ENCODE data around the gene PTGDR2.

PTGDR2 gene

GRCh38 chr11:60844870-60845221 lies 10.9 kb downstream of the PTGDR2 start:
- no peak overlapping the region for H2BK120ac ChIP-seq (ENCODE audit: low read depth, low read length)
- no peak overlapping the region for H2BK5ac ChIP-seq (ENCODE audit: low read length)
- no peak overlapping the region for H3K4ac ChIP-seq (ENCODE audit: low read length)
- H2AK5ac ChIP-seq (ENCODE audit: low read depth, low read length) = no peak overlapping the region
- no peak overlapping the region for H2AFZ ChIP-seq (ENCODE audit: low read length)
- H3K23ac ChIP-seq (ENCODE audit: low read depth, low read length, poor library complexity) = no peak overlapping the region
- no peak overlapping the region for H3K18ac ChIP-seq (ENCODE audit: low read length)
- WGBS, 2 donors (ENCODE audit: extremely low coverage in 2 of 2, insufficient read length in 2 of 2, insufficient replicate concordance in 1 of 2) = no CpG with 5 or more reads among the region's 4 CpGs
- H3K14ac ChIP-seq (ENCODE audit: low read length) = no peak overlapping the region
- no peak overlapping the region for H4K8ac ChIP-seq (ENCODE audit: low read depth, low read length)
- no peak overlapping the region for H3K27ac ChIP-seq (replicated peaks; ENCODE audit: low read length)
- no peaks in the 10 kb centered on the region for H3K27me3 ChIP-seq (ENCODE audit: control insufficient read depth in 3 of 3, insufficient read depth in 3 of 3, low read depth in 1 of 3, low read length in 3 of 3)
- peaks cover 11% of the 10 kb centered on the region for H3K79me1 ChIP-seq (ENCODE audit: low read depth, low read length)
- no peak overlapping the region for H3K4me2 ChIP-seq (ENCODE audit: insufficient read depth, low read length, poor library complexity, severe bottlenecking)
- H3K9me3 ChIP-seq (replicated peaks in 1 of 2; ENCODE audit: control insufficient read depth in 2 of 2, insufficient read depth in 1 of 2, low read depth in 1 of 2, low read length in 2 of 2) = no peaks in the 10 kb centered on the region
- no peak for DNase-seq (ENCODE audit: low spot score)
- H3K9ac ChIP-seq (ENCODE audit: low read depth, low read length, poor library complexity) = no peak overlapping the region
- no peak overlapping the region for H2BK12ac ChIP-seq (ENCODE audit: low read length)
- H3K4me3 ChIP-seq (ENCODE audit: low read length in 2 of 2) = no peak overlapping the region
- H3K4me1 ChIP-seq (ENCODE audit: control insufficient read depth in 2 of 2, insufficient read depth in 1 of 2, low read depth in 1 of 2, low read length in 2 of 2) = peaks cover 14 to 21% of the 10 kb centered on the region in 2 donors
- H2BK15ac ChIP-seq (ENCODE audit: low read length) = no peak overlapping the region
- no peak overlapping the region for H4K91ac ChIP-seq (ENCODE audit: low read depth, low read length, poor library complexity)
- peaks cover 22 to 32% of the 10 kb centered on the region in 2 donors for H3K36me3 ChIP-seq (replicated peaks in 1 of 2; ENCODE audit: control insufficient read depth in 2 of 2, insufficient read depth in 2 of 2, low read length in 2 of 2)

GRCh38 chr11:60844045-60844869 lies 11.5 kb downstream of the PTGDR2 start:
- peak overlapping the region; percentile 48 to 70 for H3K4me3 ChIP-seq (ENCODE audit: low read length in 2 of 2)
- H4K8ac ChIP-seq (ENCODE audit: low read depth, low read length) = peak overlapping the region; percentile 45
- no CpG with 5 or more reads among the region's 10 CpGs for WGBS, 2 donors (ENCODE audit: extremely low coverage in 2 of 2, insufficient read length in 2 of 2, insufficient replicate concordance in 1 of 2)
- no peak overlapping the region for H2AK5ac ChIP-seq (ENCODE audit: low read depth, low read length)
- H3K4me1 ChIP-seq (ENCODE audit: control insufficient read depth in 2 of 2, insufficient read depth in 1 of 2, low read depth in 1 of 2, low read length in 2 of 2) = peaks cover 14 to 21% of the 10 kb centered on the region in 2 donors
- peaks cover 16 to 26% of the 10 kb centered on the region in 2 donors for H3K36me3 ChIP-seq (replicated peaks in 1 of 2; ENCODE audit: control insufficient read depth in 2 of 2, insufficient read depth in 2 of 2, low read length in 2 of 2)
- no peak overlapping the region for H4K91ac ChIP-seq (ENCODE audit: low read depth, low read length, poor library complexity)
- no peak overlapping the region for H2BK120ac ChIP-seq (ENCODE audit: low read depth, low read length)
- H3K14ac ChIP-seq (ENCODE audit: low read length) = no peak overlapping the region
- peak overlapping the region; percentile 20 for H3K4me2 ChIP-seq (ENCODE audit: insufficient read depth, low read length, poor library complexity, severe bottlenecking)
- H3K4ac ChIP-seq (ENCODE audit: low read length) = no peak overlapping the region
- H3K9me3 ChIP-seq (replicated peaks in 1 of 2; ENCODE audit: control insufficient read depth in 2 of 2, insufficient read depth in 1 of 2, low read depth in 1 of 2, low read length in 2 of 2) = no peaks in the 10 kb centered on the region
- no peak overlapping the region for H3K18ac ChIP-seq (ENCODE audit: low read length)
- peak overlapping the region; percentile 45 for H3K9ac ChIP-seq (ENCODE audit: low read depth, low read length, poor library complexity)
- H3K27me3 ChIP-seq (ENCODE audit: control insufficient read depth in 3 of 3, insufficient read depth in 3 of 3, low read depth in 1 of 3, low read length in 3 of 3) = no peaks in the 10 kb centered on the region
- no peak overlapping the region for H2BK12ac ChIP-seq (ENCODE audit: low read length)
- no peak for DNase-seq (ENCODE audit: low spot score)
- no peak overlapping the region for H3K27ac ChIP-seq (replicated peaks; ENCODE audit: low read length)
- H2AFZ ChIP-seq (ENCODE audit: low read length) = no peak overlapping the region
- no peak overlapping the region for H2BK5ac ChIP-seq (ENCODE audit: low read length)
- no peak overlapping the region for H3K23ac ChIP-seq (ENCODE audit: low read depth, low read length, poor library complexity)
- no peak overlapping the region for H2BK15ac ChIP-seq (ENCODE audit: low read length)
- peaks cover 11% of the 10 kb centered on the region for H3K79me1 ChIP-seq (ENCODE audit: low read depth, low read length)

DNA sequence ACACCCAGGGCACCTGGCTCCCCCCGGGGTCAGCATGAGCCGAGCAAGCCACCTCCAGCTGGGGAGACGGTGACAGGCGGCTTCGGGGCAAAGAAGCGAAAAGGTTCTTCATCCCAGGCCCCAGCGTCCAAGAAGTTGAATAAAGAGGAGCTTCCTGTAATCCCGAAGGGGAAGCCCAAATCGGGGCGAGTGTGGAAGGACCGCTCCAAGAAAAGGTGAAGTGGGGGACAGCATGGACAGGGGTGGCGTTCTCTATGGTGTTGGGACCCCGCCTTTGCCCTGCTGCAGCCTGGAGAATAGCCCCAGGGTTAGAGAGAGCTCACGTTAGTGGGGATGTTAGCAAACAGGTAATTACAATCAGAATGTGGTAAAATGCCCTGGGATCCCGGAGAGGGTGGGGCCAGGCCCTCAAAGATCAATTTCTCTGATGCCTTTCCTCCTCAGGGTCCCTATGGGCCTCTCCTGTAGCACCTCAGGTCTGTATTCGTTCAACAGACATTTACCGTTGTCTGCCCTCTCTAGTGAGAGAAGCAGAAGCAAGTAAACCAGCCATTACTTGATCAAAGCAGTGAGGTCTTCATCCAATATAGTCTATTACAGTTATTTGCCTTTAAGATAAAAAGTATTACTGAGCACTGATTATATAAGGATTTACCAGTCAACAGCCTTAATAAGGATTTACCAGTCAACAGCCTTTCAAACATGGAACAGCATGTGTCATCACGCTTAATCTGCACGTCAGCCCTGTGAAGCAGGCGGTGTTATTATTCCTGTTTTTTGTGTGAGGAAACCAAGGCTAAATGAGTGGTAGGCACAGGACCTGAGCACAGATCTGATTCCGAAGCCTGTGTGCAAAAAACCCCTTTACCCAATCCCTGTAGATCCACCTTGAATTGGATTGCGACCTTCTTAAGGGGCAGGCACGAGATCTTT lies 12.8 kb downstream of the PTGDR2 start:
- Histone ChIP-seq H2AK5ac (ENCODE audit: low read depth, low read length) (peak overlapping the region; percentile 5), H2AFZ (ENCODE audit: low read length) (peak overlapping the region; percentile 86), H4K8ac (ENCODE audit: low read depth, low read length) (no peak overlapping the region), H3K4me1 (ENCODE audit: control insufficient read depth in 2 of 2, insufficient read depth in 1 of 2, low read depth in 1 of 2, low read length in 2 of 2) (peaks cover 14 to 21% of the 10 kb centered on the region in 2 donors), H3K4me3 (ENCODE audit: low read length in 2 of 2) (peak overlapping the region; percentile 70 to 89), H3K4ac (ENCODE audit: low read length) (no peak overlapping the region), H3K27ac (replicated peaks; ENCODE audit: low read length) (no peak overlapping the region), H3K36me3 (replicated peaks in 1 of 2; ENCODE audit: control insufficient read depth in 2 of 2, insufficient read depth in 2 of 2, low read length in 2 of 2) (peaks cover 7 to 13% of the 10 kb centered on the region in 2 donors), H3K23ac (ENCODE audit: low read depth, low read length, poor library complexity) (no peak overlapping the region), H4K91ac (ENCODE audit: low read depth, low read length, poor library complexity) (no peak overlapping the region), H2BK5ac (ENCODE audit: low read length) (no peak overlapping the region), H3K14ac (ENCODE audit: low read length) (no peak overlapping the region), H2BK15ac (ENCODE audit: low read length) (no peak overlapping the region), H2BK120ac (ENCODE audit: low read depth, low read length) (no peak overlapping the region), H3K27me3 (ENCODE audit: control insufficient read depth in 3 of 3, insufficient read depth in 3 of 3, low read depth in 1 of 3, low read length in 3 of 3) (no peaks in the 10 kb centered on the region), H3K79me1 (ENCODE audit: low read depth, low read length) (peaks cover 11% of the 10 kb centered on the region), H3K9ac (ENCODE audit: low read depth, low read length, poor library complexity) (peak overlapping the region; percentile 91), H3K4me2 (ENCODE audit: insufficient read depth, low read length, poor library complexity, severe bottlenecking) (peak overlapping the region; percentile 82), H2BK12ac (ENCODE audit: low read length) (no peak overlapping the region), H3K18ac (ENCODE audit: low read length) (no peak overlapping the region), H3K9me3 (replicated peaks in 1 of 2; ENCODE audit: control insufficient read depth in 2 of 2, insufficient read depth in 1 of 2, low read depth in 1 of 2, low read length in 2 of 2) (no peaks in the 10 kb centered on the region)
- no peak for DNase-seq (ENCODE audit: low spot score)
- no CpG with 5 or more reads among the region's 23 CpGs for WGBS, 2 donors (ENCODE audit: extremely low coverage in 2 of 2, insufficient read length in 2 of 2, insufficient replicate concordance in 1 of 2)
